ENCODE data around the gene CIAO1. TPM values are rescaled to one million over a fixed set of nuclear protein-coding genes. Genes with fewer than 3 reads are reported as not detected.

Gene CIAO1
- total RNA-seq, 1 experiment from 2014 or later = 82.8 TPM

DNA sequence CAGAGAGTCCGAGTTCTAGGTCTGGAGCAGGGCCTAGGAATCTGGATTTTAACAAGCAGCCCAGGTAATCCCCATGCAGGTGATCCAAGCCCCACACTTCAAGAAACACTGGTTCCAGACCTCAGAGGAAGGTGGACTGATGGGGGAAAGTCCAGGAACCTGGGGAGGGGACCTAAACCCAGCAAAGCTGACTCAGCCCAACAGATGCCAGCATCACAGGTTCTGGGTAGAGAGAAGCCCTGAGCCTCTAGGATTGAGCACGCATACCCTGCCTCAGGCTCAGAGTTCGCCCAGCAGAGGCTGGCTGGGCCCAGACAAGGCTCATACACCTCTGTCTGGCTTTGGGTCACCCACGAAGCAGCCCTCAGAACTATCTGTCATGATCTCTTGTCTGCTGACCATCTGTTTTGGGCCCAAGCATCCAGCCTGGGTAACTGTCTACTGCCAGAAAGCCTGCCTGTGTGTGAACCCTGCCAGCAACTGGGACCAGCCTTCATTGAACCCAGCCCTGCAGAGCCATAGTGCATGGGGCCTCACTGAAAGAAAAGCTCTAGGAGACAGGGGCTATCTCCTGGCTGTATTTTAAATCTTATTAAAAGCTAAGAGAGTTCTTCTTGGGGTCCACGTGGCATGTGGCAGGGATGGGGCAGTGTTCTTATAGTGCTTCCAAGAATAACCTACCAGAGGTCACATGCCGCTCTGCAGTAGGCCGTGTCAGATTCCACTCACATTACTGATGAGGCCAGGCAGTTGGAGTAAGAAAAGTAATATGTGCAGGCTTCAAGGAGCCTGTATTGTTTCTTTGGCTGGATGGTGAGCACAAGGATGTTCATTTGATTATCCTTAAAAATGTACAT, 7.6 kb upstream of the CIAO1 start:
- POLR2A ChIA-PET = no interaction called here
- CTCF ChIA-PET = interaction anchor here (1.2 to 2.9 kb wide), 3 partner anchors 45 to 120 kb away, joined by 3 to 17 read pairs (median 7); partner anchors contain the start of gene ASTL

More for the DNA sequence above, 7.6 kb upstream of the CIAO1 start:
- Mint-ChIP-seq H3K36me3 (peaks cover 18% of the 10 kb centered on the region), H3K4me1 (peaks cover 19% of the 10 kb centered on the region), H3K27ac (no peak overlapping the region), H3K9me3 (no peaks in the 10 kb centered on the region), H3K27me3 (ENCODE audit: low read depth) (no peaks in the 10 kb centered on the region), H3K4me3 (no peak overlapping the region)
- DNase-seq (ENCODE audit: low spot score) (no peak), ATAC-seq (no peak)
- TF ChIP-seq, protein P1, sequence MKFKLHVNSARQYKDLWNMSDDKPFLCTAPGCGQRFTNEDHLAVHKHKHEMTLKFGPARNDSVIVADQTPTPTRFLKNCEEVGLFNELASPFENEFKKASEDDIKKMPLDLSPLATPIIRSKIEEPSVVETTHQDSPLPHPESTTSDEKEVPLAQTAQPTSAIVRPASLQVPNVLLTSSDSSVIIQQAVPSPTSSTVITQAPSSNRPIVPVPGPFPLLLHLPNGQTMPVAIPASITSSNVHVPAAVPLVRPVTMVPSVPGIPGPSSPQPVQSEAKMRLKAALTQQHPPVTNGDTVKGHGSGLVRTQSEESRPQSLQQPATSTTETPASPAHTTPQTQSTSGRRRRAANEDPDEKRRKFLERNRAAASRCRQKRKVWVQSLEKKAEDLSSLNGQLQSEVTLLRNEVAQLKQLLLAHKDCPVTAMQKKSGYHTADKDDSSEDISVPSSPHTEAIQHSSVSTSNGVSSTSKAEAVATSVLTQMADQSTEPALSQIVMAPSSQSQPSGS (CRISPR knock-in tag; IDR thresholded peaks at IDR 0.05; ENCODE audit: borderline replicate concordance, low read depth) = no peak
- TF ChIP-seq, protein P2, sequence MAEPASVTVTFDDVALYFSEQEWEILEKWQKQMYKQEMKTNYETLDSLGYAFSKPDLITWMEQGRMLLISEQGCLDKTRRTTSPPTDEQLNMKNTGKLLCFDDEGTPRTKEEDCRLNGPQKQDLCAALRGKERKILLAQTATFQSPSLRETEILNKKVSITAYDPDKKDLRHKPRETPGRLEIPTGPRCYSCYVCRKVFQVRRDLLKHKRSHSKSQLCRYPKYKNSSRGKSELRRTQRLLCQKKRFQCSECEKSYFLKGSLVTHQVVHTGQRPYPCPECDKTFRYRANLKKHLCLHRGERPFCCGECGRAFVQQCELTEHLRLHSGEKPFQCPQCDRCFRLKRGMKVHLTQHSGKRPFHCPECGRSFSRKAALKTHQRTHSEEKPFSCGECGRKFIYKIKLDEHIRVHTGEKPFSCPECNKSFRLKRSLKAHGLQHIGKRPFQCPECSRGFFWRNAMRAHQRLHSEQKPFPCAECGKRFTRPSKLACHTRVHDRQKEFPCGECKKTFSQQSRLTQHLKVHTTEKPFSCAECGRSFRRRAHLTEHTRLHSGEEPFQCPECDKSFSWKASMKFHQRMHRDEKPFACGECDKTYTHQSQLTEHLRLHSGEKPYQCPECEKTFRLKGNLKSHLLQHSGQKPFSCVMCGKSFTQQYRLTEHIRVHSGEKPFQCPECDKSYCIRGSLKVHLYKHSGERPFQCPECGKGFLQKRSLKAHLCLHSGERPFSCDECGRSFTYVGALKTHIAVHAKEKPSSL (CRISPR knock-in tag; conservative IDR thresholded peaks at IDR 0.05) = no peak
- TF ChIP-seq, protein P3, sequence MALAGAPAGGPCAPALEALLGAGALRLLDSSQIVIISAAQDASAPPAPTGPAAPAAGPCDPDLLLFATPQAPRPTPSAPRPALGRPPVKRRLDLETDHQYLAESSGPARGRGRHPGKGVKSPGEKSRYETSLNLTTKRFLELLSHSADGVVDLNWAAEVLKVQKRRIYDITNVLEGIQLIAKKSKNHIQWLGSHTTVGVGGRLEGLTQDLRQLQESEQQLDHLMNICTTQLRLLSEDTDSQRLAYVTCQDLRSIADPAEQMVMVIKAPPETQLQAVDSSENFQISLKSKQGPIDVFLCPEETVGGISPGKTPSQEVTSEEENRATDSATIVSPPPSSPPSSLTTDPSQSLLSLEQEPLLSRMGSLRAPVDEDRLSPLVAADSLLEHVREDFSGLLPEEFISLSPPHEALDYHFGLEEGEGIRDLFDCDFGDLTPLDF (CRISPR knock-in tag; IDR thresholded peaks at IDR 0.05) = no peak
- TF ChIP-seq, protein P4, sequence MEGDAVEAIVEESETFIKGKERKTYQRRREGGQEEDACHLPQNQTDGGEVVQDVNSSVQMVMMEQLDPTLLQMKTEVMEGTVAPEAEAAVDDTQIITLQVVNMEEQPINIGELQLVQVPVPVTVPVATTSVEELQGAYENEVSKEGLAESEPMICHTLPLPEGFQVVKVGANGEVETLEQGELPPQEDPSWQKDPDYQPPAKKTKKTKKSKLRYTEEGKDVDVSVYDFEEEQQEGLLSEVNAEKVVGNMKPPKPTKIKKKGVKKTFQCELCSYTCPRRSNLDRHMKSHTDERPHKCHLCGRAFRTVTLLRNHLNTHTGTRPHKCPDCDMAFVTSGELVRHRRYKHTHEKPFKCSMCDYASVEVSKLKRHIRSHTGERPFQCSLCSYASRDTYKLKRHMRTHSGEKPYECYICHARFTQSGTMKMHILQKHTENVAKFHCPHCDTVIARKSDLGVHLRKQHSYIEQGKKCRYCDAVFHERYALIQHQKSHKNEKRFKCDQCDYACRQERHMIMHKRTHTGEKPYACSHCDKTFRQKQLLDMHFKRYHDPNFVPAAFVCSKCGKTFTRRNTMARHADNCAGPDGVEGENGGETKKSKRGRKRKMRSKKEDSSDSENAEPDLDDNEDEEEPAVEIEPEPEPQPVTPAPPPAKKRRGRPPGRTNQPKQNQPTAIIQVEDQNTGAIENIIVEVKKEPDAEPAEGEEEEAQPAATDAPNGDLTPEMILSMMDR (IDR thresholded peaks at IDR 0.05) = no peak
- TF ChIP-seq, protein P5, sequence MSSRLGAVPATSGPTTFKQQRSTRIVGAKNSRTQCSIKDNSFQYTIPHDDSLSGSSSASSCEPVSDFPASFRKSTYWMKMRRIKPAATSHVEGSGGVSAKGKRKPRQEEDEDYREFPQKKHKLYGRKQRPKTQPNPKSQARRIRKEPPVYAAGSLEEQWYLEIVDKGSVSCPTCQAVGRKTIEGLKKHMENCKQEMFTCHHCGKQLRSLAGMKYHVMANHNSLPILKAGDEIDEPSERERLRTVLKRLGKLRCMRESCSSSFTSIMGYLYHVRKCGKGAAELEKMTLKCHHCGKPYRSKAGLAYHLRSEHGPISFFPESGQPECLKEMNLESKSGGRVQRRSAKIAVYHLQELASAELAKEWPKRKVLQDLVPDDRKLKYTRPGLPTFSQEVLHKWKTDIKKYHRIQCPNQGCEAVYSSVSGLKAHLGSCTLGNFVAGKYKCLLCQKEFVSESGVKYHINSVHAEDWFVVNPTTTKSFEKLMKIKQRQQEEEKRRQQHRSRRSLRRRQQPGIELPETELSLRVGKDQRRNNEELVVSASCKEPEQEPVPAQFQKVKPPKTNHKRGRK (CRISPR knock-in tag; IDR thresholded peaks at IDR 0.05; ENCODE audit: borderline replicate concordance) = no peak
- no peak for TF ChIP-seq OVOL2 (CRISPR knock-in tag; IDR thresholded peaks at IDR 0.05; ENCODE audit: borderline replicate concordance)
- TF ChIP-seq, protein P6, sequence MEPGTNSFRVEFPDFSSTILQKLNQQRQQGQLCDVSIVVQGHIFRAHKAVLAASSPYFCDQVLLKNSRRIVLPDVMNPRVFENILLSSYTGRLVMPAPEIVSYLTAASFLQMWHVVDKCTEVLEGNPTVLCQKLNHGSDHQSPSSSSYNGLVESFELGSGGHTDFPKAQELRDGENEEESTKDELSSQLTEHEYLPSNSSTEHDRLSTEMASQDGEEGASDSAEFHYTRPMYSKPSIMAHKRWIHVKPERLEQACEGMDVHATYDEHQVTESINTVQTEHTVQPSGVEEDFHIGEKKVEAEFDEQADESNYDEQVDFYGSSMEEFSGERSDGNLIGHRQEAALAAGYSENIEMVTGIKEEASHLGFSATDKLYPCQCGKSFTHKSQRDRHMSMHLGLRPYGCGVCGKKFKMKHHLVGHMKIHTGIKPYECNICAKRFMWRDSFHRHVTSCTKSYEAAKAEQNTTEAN (CRISPR knock-in tag; IDR thresholded peaks at IDR 0.05) = no peak
- no peak for TF ChIP-seq NR1H2 (CRISPR knock-in tag; IDR thresholded peaks at IDR 0.05)
- TF ChIP-seq ZNF416 (CRISPR knock-in tag; IDR thresholded peaks at IDR 0.05) = no peak
- TF ChIP-seq ESRRA (CRISPR knock-in tag; IDR thresholded peaks at IDR 0.05; ENCODE audit: borderline replicate concordance) = no peak
- TF ChIP-seq, protein P7, sequence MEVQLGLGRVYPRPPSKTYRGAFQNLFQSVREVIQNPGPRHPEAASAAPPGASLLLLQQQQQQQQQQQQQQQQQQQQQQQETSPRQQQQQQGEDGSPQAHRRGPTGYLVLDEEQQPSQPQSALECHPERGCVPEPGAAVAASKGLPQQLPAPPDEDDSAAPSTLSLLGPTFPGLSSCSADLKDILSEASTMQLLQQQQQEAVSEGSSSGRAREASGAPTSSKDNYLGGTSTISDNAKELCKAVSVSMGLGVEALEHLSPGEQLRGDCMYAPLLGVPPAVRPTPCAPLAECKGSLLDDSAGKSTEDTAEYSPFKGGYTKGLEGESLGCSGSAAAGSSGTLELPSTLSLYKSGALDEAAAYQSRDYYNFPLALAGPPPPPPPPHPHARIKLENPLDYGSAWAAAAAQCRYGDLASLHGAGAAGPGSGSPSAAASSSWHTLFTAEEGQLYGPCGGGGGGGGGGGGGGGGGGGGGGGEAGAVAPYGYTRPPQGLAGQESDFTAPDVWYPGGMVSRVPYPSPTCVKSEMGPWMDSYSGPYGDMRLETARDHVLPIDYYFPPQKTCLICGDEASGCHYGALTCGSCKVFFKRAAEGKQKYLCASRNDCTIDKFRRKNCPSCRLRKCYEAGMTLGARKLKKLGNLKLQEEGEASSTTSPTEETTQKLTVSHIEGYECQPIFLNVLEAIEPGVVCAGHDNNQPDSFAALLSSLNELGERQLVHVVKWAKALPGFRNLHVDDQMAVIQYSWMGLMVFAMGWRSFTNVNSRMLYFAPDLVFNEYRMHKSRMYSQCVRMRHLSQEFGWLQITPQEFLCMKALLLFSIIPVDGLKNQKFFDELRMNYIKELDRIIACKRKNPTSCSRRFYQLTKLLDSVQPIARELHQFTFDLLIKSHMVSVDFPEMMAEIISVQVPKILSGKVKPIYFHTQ (CRISPR knock-in tag; IDR thresholded peaks at IDR 0.05) = no peak
- no peak for TF ChIP-seq TCF7 (CRISPR knock-in tag; IDR thresholded peaks at IDR 0.05; ENCODE audit: low read depth)

Measured in WTC11 (cell line).